WTC11 (cell line): ENCODE measurements around the gene OR52K1. TPM values are rescaled to one million over a fixed set of nuclear protein-coding genes. Genes with fewer than 3 reads are reported as not detected.

Experiments
- ATAC-seq: fragments of 200-7000 bp; cut with Tn5 transposase; 2 replicates; pipeline ENCODE4 v1.10.0; 2021; ENCODE audit warnings: mild to moderate bottlenecking, moderate library complexity
- CTCF ChIA-PET: fragments of 300-600 bp; sonication (Branson Sonifier 250); formaldehyde crosslinking; loops from one replicate; lab custom pipeline; 2021; ENCODE audit warnings: antibody characterized with exemption; lab: Charles Lee
- POLR2A ChIA-PET: fragments of 350-600 bp; sonication (Branson Sonifier 250); formaldehyde crosslinking; loops from one replicate; lab custom pipeline; 2021; ENCODE audit warnings: antibody characterized with exemption; lab: Charles Lee
- DNase-seq: peaks from one replicate; pipeline ENCODE4 v3.0.0; 2021; ENCODE audit warnings: low spot score
- H3K27ac Mint-ChIP-seq: 2 replicates; pipeline ENCODE4 v1.8.0; 2021; ENCODE audit warnings: mixed read lengths
- H3K27me3 Mint-ChIP-seq: 2 replicates; pipeline ENCODE4 v1.8.0; 2021; ENCODE audit warnings: low read depth, mild to moderate bottlenecking, moderate library complexity, mixed read lengths
- H3K36me3 Mint-ChIP-seq: 2 replicates; pipeline ENCODE4 v1.8.0; 2021; ENCODE audit warnings: mixed read lengths
- H3K4me1 Mint-ChIP-seq: 2 replicates; pipeline ENCODE4 v1.8.0; 2022; ENCODE audit warnings: mixed read lengths
- H3K4me3 Mint-ChIP-seq: 2 replicates; pipeline ENCODE4 v1.8.0; 2021; ENCODE audit warnings: mild to moderate bottlenecking, moderate library complexity, mixed read lengths
- H3K9me3 Mint-ChIP-seq: 2 replicates; pipeline ENCODE4 v1.8.0; 2021; ENCODE audit warnings: mixed read lengths
- CBFB ChIP-seq: sonication (generic); formaldehyde crosslinking; IDR thresholded peaks from 2 replicates; pipeline ENCODE4 v1.8.1; 2022; ENCODE audit warnings: mild to moderate bottlenecking, low read depth, missing genetic modification reagents
- CREB1 ChIP-seq: sonication (generic); formaldehyde crosslinking; IDR thresholded peaks from 2 replicates; pipeline ENCODE4 v1.8.0; 2023; ENCODE audit warnings: mild to moderate bottlenecking, missing genetic modification reagents
- ELF4 ChIP-seq: sonication (generic); formaldehyde crosslinking; IDR thresholded peaks from 2 replicates; pipeline ENCODE4 v1.8.1; 2022; ENCODE audit warnings: low read depth, mild to moderate bottlenecking, moderate library complexity, missing genetic modification reagents
- EMX1 ChIP-seq: fragments of 250-450 bp; sonication (Bioruptor Pico); IDR thresholded peaks from 2 replicates; pipeline ENCODE4 v1.8.0; 2021; ENCODE audit warnings: mild to moderate bottlenecking
- ESRRA ChIP-seq: sonication (generic); formaldehyde crosslinking; IDR thresholded peaks from 2 replicates; pipeline ENCODE4 v1.8.1; 2022; ENCODE audit warnings: mild to moderate bottlenecking, missing genetic modification reagents, borderline replicate concordance
- ETV6 ChIP-seq: sonication (generic); formaldehyde crosslinking; IDR thresholded peaks from 2 replicates; pipeline ENCODE4 v1.8.1; 2022; ENCODE audit warnings: mild to moderate bottlenecking, missing genetic modification reagents
- GABPB1 ChIP-seq: sonication (generic); formaldehyde crosslinking; IDR thresholded peaks from 2 replicates; pipeline ENCODE4 v1.8.1; 2023; ENCODE audit warnings: mild to moderate bottlenecking, missing genetic modification reagents
- HMGA2 ChIP-seq: fragments of 250-450 bp; sonication (Bioruptor Pico); IDR thresholded peaks from 2 replicates; pipeline ENCODE4 v1.4.0; 2021; ENCODE audit warnings: mild to moderate bottlenecking, moderate library complexity
- NFE2L1 ChIP-seq: sonication (generic); formaldehyde crosslinking; IDR thresholded peaks from 2 replicates; pipeline ENCODE4 v1.8.1; 2023; ENCODE audit warnings: missing genetic modification reagents
- SMAD3 ChIP-seq: sonication (generic); formaldehyde crosslinking; IDR thresholded peaks from 2 replicates; pipeline ENCODE4 v1.8.0; 2022; ENCODE audit warnings: missing genetic modification reagents, mild to moderate bottlenecking, borderline replicate concordance
- TEAD4 ChIP-seq: sonication (generic); formaldehyde crosslinking; IDR thresholded peaks from 2 replicates; pipeline ENCODE4 v1.8.0; 2022; ENCODE audit warnings: mild to moderate bottlenecking, missing genetic modification reagents
- ZNF121 ChIP-seq: sonication (generic); formaldehyde crosslinking; IDR thresholded peaks from 2 replicates; pipeline ENCODE4 v1.8.0; 2023; ENCODE audit warnings: missing genetic modification reagents
- ZNF317 ChIP-seq: sonication (generic); formaldehyde crosslinking; IDR thresholded peaks from 2 replicates; pipeline ENCODE4 v1.8.1; 2023; ENCODE audit warnings: low read depth, mild to moderate bottlenecking, moderate library complexity, missing genetic modification reagents, borderline replicate concordance
- total RNA-seq: library from RNA; stranded (reverse); gene quantifications from 3 replicates; pipeline ENCODE4 v1.2.3, GENCODE V29; 2021
- TF ChIP-seq, protein P1 (sequence below): sonication (generic); formaldehyde crosslinking; IDR thresholded peaks from 2 replicates; pipeline ENCODE4 v1.8.1; 2023; ENCODE audit warnings: mild to moderate bottlenecking, missing genetic modification reagents
- TF ChIP-seq, protein P2 (sequence below): sonication (generic); formaldehyde crosslinking; conservative IDR thresholded peaks from 2 replicates; pipeline ENCODE4 v1.8.1; 2023; ENCODE audit warnings: mild to moderate bottlenecking, low read depth, missing genetic modification reagents, moderate library complexity
- TF ChIP-seq, protein P3 (sequence below): sonication (generic); formaldehyde crosslinking; conservative IDR thresholded peaks from 2 replicates; pipeline ENCODE4 v1.8.1; 2022; ENCODE audit warnings: mild to moderate bottlenecking, missing genetic modification reagents
- TF ChIP-seq, protein P4 (sequence below): sonication (generic); formaldehyde crosslinking; IDR thresholded peaks from 2 replicates; pipeline ENCODE4 v1.8.1; 2023; ENCODE audit warnings: mild to moderate bottlenecking, missing genetic modification reagents, moderate library complexity
- TF ChIP-seq, protein P5 (sequence below): sonication (generic); formaldehyde crosslinking; IDR thresholded peaks from 2 replicates; pipeline ENCODE4 v1.8.1; 2023; ENCODE audit warnings: mild to moderate bottlenecking, missing genetic modification reagents, moderate library complexity
- TF ChIP-seq, protein P6 (sequence below): sonication (generic); formaldehyde crosslinking; IDR thresholded peaks from 2 replicates; pipeline ENCODE4 v1.8.0; 2023; ENCODE audit warnings: missing genetic modification reagents
- TF ChIP-seq, protein P7 (sequence below): sonication (generic); formaldehyde crosslinking; IDR thresholded peaks from 2 replicates; pipeline ENCODE4 v1.8.1; 2022; ENCODE audit warnings: missing genetic modification reagents, borderline replicate concordance
- TF ChIP-seq, protein P8 (sequence below): sonication (generic); formaldehyde crosslinking; IDR thresholded peaks from 2 replicates; pipeline ENCODE4 v1.8.0; 2022; ENCODE audit warnings: mild to moderate bottlenecking, missing genetic modification reagents

Gene OR52K1
- total RNA-seq, 1 experiment from 2014 or later, result 0.07 TPM

DNA sequence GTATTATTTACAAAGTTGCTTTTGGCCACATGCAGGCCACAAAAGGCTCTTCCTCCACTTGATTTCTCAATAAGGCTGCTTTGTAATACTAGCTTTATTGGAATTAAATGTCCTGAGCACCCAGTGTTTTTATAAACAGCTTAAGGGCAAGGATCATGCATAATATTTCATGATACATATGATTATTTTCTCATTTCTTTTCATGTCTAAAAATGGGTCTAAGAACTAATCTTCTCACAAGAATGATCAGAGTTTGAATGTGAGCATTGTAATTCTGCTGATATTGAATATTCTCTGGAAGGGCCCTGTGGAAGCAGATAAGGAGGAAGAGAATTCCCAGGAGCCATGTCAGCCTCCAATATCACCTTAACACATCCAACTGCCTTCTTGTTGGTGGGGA lies 33.5 kb upstream of the OR52K1 start, which contains the start of gene OR52K2 (continued):
- no peak for TF ChIP-seq TEAD4 (CRISPR knock-in tag)
- no peak for TF ChIP-seq ELF4 (CRISPR knock-in tag)
- TF ChIP-seq, protein P1, sequence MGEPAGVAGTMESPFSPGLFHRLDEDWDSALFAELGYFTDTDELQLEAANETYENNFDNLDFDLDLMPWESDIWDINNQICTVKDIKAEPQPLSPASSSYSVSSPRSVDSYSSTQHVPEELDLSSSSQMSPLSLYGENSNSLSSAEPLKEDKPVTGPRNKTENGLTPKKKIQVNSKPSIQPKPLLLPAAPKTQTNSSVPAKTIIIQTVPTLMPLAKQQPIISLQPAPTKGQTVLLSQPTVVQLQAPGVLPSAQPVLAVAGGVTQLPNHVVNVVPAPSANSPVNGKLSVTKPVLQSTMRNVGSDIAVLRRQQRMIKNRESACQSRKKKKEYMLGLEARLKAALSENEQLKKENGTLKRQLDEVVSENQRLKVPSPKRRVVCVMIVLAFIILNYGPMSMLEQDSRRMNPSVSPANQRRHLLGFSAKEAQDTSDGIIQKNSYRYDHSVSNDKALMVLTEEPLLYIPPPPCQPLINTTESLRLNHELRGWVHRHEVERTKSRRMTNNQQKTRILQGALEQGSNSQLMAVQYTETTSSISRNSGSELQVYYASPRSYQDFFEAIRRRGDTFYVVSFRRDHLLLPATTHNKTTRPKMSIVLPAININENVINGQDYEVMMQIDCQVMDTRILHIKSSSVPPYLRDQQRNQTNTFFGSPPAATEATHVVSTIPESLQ (CRISPR knock-in tag), result no peak
- no peak for TF ChIP-seq CBFB
- TF ChIP-seq, all 79 proteins: peak for 0

DNA sequence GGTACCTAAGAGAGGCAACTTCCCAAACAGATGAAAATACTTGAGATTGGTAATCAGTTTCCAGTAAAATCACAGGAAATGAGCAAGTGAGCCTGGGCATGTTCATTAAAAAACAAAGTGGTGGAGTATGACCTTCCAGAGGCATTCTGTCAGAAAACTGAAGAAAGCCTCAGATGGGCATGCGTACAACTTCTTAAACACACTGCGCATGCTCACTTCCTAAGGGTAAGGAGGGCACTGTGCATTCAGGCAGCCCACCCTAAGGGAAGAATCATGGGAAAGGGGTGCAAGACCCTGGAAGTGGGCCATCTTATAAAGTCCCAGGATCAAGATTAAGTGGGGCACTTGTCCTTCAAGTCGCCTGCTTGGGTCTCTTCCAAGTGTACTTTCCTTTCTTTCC lies 29.3 kb upstream of the OR52K1 start:
- Mint-ChIP-seq H3K27me3 (peaks cover 7% of the 10 kb centered on the region; the same call in 1 of the 2 replicates), H3K4me3 (no peak overlapping the region), H3K4me1 (no peaks in the 10 kb centered on the region), H3K9me3 (peaks cover 47% of the 10 kb centered on the region), H3K36me3 (peaks cover 19% of the 10 kb centered on the region), H3K27ac (no peak overlapping the region)
- TF ChIP-seq, protein P2, sequence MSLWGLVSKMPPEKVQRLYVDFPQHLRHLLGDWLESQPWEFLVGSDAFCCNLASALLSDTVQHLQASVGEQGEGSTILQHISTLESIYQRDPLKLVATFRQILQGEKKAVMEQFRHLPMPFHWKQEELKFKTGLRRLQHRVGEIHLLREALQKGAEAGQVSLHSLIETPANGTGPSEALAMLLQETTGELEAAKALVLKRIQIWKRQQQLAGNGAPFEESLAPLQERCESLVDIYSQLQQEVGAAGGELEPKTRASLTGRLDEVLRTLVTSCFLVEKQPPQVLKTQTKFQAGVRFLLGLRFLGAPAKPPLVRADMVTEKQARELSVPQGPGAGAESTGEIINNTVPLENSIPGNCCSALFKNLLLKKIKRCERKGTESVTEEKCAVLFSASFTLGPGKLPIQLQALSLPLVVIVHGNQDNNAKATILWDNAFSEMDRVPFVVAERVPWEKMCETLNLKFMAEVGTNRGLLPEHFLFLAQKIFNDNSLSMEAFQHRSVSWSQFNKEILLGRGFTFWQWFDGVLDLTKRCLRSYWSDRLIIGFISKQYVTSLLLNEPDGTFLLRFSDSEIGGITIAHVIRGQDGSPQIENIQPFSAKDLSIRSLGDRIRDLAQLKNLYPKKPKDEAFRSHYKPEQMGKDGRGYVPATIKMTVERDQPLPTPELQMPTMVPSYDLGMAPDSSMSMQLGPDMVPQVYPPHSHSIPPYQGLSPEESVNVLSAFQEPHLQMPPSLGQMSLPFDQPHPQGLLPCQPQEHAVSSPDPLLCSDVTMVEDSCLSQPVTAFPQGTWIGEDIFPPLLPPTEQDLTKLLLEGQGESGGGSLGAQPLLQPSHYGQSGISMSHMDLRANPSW, result no peak
- TF ChIP-seq, protein P3, sequence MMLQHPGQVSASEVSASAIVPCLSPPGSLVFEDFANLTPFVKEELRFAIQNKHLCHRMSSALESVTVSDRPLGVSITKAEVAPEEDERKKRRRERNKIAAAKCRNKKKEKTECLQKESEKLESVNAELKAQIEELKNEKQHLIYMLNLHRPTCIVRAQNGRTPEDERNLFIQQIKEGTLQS (CRISPR knock-in tag), result no peak
- no peak for TF ChIP-seq ESRRA (CRISPR knock-in tag)
- TF ChIP-seq, protein P4, sequence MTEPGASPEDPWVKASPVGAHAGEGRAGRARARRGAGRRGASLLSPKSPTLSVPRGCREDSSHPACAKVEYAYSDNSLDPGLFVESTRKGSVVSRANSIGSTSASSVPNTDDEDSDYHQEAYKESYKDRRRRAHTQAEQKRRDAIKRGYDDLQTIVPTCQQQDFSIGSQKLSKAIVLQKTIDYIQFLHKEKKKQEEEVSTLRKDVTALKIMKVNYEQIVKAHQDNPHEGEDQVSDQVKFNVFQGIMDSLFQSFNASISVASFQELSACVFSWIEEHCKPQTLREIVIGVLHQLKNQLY (CRISPR knock-in tag), result no peak
- TF ChIP-seq SMAD3 (CRISPR knock-in tag), result no peak
- TF ChIP-seq EMX1, result no peak
- TF ChIP-seq GABPB1, result no peak
- TF ChIP-seq ETV6 (CRISPR knock-in tag), result no peak
- TF ChIP-seq ZNF121 (CRISPR knock-in tag), result no peak
- TF ChIP-seq, protein P5, sequence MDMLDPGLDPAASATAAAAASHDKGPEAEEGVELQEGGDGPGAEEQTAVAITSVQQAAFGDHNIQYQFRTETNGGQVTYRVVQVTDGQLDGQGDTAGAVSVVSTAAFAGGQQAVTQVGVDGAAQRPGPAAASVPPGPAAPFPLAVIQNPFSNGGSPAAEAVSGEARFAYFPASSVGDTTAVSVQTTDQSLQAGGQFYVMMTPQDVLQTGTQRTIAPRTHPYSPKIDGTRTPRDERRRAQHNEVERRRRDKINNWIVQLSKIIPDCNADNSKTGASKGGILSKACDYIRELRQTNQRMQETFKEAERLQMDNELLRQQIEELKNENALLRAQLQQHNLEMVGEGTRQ (CRISPR knock-in tag), result no peak
- TF ChIP-seq ZNF317 (CRISPR knock-in tag), result no peak
- ATAC-seq (no peak), DNase-seq (no peak)
- CTCF ChIA-PET, result no interaction called here
- POLR2A ChIA-PET, result no interaction called here

DNA sequence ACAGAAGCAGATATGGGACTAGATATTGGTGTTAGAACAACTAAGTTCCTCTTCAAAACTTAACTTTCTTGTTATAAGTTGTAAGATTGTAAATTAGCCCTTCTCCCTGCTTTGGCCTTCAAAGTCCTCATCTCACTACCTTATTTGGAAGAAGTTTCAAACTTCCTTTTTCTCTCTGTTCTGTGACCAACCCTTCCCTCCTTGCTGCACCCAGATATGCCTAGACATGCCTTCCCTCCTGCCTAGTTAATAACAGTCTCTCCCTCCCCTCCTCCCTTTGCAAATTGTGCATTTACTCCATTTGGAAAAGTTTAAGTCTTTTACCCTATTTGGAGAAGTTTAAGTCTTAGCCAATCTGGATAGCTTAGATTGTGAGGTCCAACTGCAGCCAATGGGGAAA lies 28.4 kb upstream of the OR52K1 start:
- ATAC-seq, result no peak
- peaks cover 9% of the 10 kb centered on the region for H3K27me3 Mint-ChIP-seq
- no peaks in the 10 kb centered on the region for H3K4me1 Mint-ChIP-seq
- H3K4me3 Mint-ChIP-seq, result no peak overlapping the region
- peaks cover 47% of the 10 kb centered on the region for H3K9me3 Mint-ChIP-seq
- DNase-seq, result no peak
- CTCF ChIA-PET, result no interaction called here
- TF ChIP-seq, protein P6, sequence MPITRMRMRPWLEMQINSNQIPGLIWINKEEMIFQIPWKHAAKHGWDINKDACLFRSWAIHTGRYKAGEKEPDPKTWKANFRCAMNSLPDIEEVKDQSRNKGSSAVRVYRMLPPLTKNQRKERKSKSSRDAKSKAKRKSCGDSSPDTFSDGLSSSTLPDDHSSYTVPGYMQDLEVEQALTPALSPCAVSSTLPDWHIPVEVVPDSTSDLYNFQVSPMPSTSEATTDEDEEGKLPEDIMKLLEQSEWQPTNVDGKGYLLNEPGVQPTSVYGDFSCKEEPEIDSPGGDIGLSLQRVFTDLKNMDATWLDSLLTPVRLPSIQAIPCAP (CRISPR knock-in tag), result no peak
- no peak for TF ChIP-seq NFE2L1 (CRISPR knock-in tag)
- TF ChIP-seq, protein P7, sequence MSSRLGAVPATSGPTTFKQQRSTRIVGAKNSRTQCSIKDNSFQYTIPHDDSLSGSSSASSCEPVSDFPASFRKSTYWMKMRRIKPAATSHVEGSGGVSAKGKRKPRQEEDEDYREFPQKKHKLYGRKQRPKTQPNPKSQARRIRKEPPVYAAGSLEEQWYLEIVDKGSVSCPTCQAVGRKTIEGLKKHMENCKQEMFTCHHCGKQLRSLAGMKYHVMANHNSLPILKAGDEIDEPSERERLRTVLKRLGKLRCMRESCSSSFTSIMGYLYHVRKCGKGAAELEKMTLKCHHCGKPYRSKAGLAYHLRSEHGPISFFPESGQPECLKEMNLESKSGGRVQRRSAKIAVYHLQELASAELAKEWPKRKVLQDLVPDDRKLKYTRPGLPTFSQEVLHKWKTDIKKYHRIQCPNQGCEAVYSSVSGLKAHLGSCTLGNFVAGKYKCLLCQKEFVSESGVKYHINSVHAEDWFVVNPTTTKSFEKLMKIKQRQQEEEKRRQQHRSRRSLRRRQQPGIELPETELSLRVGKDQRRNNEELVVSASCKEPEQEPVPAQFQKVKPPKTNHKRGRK (CRISPR knock-in tag), result no peak
- TF ChIP-seq, protein P4 (CRISPR knock-in tag), result no peak
- TF ChIP-seq, protein P8, sequence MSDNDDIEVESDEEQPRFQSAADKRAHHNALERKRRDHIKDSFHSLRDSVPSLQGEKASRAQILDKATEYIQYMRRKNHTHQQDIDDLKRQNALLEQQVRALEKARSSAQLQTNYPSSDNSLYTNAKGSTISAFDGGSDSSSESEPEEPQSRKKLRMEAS (CRISPR knock-in tag), result no peak
- TF ChIP-seq, protein P3 (CRISPR knock-in tag), result no peak
- no peak for TF ChIP-seq HMGA2 (CRISPR knock-in tag)
- no peak for TF ChIP-seq ELF4 (CRISPR knock-in tag)
- no peak for TF ChIP-seq CREB1 (CRISPR knock-in tag)
- POLR2A ChIA-PET, result no interaction called here
- no peak overlapping the region for H3K27ac Mint-ChIP-seq
- peaks cover 19% of the 10 kb centered on the region for H3K36me3 Mint-ChIP-seq
